NCI-H526 (cell line): ENCODE measurements around the gene ADI1.
A peak's percentile ranks its signal among the peaks of the same experiment; 100 is the strongest.

Experiments used
- DNase-seq, 2 experiments: peaks; one replicate each; lab custom pipeline; 2025; lab: John Stamatoyannopoulos, UW

The ADI1 gene, protein sequence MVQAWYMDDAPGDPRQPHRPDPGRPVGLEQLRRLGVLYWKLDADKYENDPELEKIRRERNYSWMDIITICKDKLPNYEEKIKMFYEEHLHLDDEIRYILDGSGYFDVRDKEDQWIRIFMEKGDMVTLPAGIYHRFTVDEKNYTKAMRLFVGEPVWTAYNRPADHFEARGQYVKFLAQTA

DNA sequence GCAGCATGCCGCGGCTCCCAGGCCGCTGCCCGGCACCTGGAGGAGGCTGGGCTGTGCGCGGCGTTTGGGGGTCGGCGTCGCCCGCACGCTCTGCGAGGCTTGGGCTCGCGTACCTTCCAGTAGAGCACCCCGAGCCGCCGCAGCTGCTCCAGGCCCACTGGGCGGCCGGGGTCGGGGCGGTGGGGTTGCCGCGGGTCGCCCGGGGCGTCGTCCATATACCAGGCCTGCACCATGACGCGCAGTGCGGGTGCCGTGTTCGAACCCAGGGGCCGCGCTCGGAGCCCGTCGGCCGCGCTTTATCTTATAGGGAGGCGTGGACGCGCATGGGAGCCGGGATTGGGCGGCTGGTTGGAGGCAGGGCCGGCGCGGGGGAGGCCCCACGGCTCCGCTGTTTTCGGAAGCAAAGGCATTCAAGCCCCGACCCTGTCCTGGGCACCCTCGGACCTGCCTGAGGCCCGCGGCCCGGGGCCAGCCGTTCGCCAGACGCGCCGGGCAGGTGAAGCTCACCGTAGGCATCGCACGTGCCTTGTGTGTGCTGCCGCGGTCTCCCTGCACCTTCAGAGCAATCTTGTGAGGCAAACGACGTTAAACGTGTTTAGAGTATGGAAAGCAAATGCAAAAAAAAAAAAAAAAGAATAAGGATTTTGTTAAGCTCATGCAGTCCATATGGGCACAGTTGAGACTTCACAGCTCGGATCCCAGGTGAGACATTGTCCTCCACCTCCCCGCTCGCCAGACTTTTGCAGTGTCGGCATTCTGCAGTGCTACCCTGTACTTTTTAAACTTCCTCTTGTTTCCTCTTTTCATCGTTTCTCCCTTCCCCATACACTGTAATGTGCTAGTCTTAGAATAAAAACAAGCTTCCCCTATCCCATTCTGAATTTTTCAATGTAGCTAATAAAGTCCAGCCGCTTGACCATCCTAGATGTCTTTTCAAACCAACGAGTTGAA, at the start of gene ADI1:
ADI1 (minus strand) TSS at position 277 of the 951 bp plus-strand sequence; CDS start at position 233, 44 bp downstream.
- DNase-seq, result peak; percentile 54 to 84

DNA sequence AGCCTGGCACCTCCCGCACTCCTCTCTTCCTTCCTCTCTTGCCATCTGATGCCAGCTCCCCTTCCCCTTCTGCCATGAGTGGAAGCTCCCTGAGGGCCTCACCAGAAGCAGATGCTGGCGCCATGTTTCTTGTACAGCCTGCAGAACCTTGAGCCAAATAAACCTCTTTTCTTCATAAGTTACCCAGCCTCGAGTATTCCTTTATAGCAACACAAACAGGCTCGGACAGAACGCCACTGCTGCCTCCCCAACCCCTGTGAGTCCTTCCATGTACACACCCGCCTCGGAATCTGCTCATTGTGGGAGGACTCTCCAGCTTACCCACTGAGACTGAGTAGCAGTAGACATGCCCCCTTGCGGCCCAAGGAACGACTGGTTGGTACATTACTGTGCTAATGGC, 47.5 kb upstream of the ADI1 start:
- DNase-seq, result no peak

DNA sequence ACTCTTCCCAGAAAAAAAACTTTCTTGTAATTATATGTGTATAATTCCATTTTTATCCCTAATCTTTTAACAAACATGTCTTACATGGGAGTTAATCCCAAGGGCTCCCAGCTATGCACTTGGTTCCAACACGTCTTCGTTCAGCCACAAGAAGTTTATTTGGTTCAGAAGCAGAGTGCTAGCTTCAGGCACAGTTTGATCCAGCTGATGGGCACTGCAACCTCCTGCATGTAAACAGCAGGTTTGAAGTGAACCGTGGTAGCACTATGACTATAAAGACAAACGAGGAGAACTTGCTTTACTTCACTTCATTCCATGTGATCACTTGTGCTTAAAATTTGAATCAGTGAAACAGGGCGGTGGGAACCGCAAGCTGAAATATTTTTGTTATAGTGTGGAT, 45.8 kb upstream of the ADI1 start:
- no peak for DNase-seq

DNA sequence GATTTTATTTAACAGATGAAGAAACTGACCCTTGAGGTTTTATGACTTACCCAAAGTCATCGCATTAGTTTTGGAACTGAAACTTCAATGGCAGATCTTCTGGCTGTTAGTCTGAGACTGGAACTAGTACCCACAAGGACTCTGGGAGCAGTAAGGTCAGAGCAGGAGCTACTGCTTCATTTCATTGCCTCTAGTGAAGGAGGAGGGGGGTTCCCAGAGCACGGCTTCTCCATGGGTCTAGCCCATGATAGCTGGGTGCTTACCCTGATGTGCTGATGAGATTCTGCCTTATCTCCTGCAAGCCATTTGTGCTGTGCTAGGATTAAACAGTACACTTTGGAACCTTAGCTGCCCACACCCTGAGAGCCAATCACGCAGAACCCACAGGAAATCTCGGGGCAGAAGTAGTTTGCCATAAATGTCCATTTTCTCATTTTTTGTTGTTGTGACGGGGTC, 44.2 kb upstream of the ADI1 start:
- no peak for DNase-seq

DNA sequence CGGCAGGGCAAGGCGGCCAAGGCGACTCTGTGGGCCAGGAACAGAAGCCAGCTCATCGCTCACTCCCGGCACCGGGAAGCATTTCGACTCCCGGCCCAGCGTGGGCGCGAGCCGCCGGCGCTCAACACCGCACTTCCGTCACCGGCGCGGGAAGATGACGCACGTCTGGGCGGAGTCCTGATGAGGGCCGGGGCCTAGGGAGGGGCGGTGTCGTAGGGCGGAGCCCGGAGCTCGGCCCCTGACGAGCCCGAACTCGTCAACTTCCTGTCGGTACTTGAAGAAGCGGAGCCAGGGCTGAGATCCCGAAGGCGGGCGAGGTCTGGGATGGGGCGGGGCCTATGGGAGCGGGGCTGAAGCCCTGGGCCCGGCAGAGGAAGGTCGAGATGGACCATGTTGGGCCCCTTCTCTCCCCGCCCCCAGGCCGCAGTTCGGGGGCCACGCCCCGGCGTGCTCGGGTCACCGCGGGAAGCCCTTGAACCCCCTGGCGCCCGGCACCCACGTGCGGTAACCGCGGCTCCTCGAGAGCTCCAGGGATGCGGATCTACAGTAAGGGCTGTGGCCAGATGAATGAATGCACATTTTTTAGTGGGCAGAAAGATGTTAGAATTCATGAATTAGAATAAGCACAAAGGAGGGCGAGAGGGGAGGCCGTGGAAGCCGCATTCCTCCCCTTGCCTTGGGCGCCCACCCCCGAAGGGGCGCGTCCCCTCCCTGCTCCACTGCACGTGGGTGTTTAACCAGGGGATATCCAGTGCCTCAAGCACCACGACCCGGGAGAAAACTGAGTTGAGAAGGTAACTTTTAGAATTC, 39.1 kb upstream of the ADI1 start, which contains the start of gene RNASEH1:
RNASEH1 (minus strand) TSS at position 129 of the 810 bp plus-strand sequence; CDS start at position 56, 73 bp downstream.
- peak; percentile 89 to 98 for DNase-seq

DNA sequence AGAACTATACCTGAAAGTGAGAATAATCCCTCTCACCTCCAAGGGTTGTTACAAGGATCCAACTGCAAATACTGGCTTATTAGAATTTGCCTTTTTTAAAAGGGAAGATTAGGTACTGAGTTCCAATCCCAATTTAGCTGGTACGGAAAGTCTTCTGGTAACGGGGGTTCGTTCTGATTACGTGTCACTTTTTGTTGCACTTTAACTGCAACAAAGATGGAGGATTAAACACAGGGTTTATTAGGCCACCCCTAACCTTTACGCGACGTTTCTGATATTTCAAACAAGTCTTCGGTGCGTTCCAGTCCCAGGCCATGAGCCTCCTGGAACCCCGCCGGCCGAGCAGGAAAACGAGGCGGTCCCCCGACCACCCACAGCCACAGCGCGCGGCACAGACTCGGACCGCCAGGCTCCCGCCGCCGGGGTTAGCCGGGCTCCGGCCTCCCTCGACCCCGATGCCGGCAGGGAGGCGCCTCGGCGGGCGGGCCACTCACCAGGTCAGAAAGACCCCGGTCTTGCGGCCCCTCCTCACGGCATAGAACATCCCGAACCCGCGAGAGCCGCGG, 38.4 kb upstream of the ADI1 start:
- peak in 1 of 2 experiments; percentile 38 for DNase-seq

DNA sequence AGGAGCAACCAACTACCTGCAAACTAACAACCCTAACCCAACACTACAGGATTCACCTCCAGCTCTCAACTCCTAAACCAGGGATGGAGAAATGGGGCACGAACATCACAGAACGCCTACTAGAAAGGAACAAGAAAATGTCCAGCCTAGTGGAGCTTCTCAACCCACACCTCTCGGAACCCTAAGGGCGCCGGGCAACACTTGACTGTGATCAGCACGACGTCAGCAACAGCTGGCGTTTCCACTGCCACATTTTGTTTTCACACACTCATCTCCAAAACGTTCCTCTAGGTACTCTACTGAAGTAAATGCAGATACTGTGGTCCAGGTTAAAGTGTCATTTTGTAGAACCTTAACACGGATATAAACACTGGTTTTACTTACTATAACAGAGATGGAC, 34.6 kb upstream of the ADI1 start:
- DNase-seq, result no peak

DNA sequence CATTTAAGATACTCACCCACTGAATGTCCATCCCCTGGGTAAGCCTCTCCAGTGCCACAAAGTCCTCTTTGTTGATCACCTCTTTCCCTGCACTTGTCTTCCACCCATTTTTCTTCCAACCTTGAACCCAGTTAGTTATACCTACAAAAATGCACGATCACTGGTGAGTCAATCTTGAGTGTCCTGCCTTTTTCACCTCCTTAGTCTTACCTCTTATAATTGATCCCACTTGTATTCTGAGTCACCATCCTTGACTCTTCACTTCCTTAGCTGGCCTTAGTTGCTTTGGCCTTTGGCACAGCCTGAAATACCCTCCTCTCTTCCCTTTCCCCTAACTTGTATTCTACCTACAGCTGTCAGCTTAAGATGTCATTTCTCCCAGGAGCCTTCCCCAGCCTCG, 28.6 kb upstream of the ADI1 start:
- DNase-seq, result no peak

DNA sequence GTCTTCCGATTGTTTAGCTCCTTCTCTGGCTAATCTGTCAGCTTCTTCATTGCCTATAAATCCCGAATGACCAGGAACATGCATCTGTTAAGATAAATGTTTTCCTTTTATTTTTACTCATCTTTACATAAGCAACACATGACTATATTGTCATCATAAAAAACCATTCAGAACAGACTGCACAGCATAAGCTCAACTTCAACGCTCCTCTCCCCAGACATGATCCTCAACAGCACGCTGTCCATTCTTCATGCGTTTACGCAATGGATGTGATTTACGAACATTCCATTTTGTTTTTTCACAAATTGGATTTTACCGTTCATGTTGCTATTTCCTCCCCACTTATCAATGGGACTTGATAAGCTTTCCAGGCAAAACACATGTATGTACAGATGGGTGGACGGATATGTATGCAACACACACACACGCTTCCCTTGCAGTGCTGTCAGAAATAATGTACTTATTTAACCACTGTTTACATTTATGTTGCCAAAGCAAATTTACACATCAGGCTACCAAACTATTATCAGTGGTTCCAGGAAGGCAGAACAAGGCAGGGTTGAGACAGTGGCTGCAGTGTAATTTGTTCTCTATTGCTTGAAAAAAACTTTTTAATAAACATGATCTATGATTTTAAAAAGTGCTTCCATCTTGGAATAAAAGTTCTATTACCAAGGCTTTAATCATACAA, 26.6 kb upstream of the ADI1 start:
- no peak for DNase-seq

DNA sequence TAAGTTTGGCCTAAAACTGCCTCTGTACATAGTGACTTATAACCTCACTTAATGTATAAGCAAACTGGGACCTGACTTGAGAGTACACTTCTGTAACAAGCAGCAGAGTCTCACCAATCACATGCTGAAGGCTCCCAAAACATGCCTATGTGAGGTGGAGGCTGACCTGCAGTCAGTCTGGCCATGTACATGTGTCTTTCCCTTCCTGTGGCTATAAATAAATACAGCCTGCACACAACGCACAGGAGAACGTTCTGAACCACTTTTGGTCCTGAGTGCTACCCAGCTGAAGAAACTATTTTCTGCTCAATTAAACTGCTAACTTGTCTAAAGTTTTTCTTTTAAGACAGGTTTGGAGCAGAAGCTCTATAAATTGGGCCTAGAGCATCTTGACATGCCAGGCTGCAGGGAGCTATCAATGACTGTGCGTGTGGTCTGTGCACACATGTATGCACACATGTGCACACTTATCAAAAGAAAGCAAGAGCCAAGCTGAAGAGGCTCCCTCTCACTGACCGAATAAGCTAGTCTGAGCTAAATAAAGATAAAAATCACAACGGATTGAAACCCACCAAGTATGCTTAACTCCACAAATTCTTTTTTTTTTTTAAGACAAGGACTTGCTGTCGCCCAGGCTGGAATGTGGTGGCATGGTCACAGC, 23.8 kb upstream of the ADI1 start:
- DNase-seq, result no peak

DNA sequence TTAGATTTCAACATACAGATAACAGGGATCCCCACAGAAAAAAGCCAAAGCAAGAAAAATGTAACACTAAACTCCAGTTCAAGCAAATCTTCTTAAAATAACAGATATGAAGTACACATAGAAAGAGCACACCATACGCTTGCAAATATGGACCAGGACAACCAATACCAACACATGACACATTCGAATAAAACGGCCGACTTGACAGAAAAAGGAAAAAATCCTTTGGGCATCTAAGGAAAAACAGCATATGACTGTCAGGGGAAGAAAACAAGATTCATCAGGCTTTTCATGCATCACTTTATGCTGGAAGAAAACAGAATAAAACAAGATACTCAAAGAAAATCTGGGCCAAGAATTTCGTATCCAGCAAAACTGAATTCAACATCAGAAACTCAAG, 22.8 kb upstream of the ADI1 start:
- no peak for DNase-seq

DNA sequence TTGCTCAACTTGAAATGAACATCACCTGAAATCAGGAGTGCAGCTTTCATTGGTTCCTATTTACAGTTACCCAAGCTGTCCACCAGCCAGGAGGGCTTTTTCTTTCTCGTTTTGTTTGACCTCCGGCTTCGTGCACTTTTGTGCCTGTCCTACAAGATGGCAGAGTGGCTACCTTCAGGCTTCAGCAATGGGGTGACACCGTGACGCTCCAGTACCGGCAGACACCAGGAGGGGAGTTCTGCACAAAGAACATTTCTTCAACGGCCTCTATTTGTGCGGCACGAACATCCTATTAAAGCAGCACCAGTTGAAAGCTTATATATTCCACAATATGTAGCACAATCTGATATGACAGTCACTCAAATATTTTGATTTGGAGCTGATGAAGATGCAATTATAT, 20.5 kb upstream of the ADI1 start:
- DNase-seq, result no peak

DNA sequence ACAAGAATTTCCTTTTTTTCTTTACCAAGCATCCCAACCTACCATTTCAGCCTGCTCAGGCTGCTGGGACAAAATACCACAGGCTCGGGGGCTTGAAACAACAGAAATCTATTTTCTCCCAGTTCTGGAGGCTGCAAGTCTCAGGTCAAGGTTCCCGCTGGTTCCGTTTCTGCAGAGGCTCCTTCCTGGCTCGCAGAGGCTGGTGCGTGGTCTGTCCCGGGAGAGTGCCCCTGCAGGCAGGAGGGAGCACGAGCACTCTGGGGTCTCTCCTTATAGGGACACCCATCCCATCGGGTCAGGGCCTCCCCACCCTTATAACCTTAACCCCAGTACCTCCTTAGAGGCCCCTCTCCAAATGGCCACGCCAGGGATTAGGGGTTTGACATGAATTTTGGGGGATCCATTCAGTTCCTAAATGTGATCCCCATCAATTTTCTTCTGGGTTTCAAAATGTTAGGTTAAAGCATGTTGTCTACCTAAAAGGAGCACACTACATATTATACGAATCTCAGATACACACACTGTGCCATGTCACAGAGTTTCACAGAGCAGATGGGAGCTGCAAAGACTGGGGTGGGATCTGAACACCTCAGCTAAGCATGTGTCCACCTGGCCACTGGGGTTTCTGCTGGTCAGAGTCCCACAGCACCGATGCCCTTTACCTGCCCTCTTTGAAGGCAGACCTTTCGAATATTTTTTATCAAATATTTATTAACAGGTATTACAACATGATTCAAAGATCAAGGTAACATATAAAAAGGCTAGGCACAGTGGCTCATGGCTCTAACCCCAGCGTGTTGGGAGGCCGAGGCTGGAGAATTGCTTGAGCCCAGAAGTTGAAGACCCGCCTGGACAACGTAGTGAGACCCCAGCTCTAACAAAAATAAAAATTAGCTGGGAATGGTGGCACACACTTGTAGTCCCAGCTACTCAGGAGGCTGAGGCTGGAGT, 17.6 kb upstream of the ADI1 start:
- DNase-seq, result no peak

DNA sequence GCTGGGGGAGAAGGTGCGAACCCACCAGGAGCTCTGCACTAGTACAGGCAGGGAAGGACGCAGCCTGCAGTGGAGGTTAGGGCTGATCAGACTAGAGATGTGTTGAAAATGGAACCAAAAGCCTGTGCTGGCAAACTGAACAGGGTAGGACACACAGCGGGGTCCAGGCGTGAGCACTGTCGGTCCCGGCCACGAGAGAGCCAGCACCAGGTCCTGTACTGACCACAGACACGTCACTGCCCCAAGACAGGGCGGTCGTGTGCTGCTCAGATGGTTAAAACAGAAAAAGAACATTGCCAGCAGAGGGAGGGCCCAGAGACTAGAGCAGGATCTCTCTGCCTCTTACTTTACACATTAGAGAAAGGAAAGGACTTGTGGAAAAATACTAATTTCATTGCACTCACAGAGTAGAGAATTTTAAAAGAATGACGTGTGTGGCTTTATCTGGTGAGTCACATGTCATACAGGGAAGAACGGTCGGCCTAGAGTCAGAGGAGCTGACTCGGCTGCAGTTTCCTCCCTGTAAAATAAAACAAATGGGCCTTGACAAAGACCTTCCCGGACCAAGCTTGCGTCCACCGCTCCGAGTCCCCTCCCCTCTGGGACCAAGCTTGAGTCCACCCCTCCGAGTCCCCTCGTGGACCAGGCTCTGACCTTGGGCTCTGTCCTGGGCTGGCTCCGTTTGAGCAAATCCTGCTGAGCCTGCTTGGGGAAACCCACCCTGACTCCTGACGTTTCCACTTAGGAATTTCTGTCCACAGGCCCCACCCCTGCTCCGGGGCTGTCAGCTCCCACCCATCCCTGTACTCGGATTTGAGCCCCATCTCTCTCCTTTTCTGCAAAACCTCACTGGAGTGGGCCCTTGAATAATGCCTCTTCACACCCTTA, 16.7 kb upstream of the ADI1 start:
- no peak for DNase-seq

DNA sequence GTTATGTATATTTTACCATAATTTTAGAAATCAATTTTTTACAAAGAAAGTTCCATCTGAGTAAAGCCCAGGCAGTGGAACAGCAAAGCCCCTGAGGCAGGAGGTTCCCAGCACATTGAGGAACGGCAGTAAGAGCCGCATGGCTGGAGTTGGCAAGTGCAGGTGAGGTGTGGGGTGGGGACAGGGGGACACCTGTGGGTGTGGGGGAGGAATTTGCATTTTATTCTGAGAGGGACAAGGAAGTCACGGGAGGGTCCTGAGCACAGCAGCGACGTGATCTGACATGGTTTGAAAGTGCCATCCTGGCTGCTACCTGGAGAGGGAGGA, 16.1 kb upstream of the ADI1 start:
- DNase-seq, result no peak

DNA sequence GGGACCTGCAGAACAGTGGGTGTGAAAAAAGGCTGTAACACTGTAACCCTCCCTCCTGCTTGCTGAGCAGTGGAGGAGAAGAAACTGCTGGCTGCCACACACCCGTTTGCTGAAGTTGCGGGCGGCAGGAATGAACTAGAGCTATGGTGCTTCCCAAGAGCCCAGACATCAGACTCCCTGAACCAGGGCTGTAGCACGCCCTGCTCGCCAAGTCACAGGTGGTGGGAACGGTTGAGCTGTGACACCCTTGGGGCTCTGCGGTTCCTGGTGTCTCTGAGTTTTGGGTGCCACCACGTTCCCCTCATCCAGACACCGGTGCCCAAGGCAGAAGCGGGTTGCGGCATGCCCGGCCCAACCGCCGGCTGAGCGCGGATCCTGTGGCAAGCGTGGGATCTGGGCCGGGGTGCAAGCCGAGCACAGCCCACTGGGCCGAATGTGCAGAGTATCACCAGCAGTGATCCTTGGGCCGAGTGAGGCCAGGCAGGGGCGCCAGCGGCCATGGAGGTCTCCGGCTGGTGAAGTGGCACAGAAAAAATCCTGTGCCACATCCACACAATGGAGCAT, 15.0 kb upstream of the ADI1 start:
- no peak for DNase-seq

DNA sequence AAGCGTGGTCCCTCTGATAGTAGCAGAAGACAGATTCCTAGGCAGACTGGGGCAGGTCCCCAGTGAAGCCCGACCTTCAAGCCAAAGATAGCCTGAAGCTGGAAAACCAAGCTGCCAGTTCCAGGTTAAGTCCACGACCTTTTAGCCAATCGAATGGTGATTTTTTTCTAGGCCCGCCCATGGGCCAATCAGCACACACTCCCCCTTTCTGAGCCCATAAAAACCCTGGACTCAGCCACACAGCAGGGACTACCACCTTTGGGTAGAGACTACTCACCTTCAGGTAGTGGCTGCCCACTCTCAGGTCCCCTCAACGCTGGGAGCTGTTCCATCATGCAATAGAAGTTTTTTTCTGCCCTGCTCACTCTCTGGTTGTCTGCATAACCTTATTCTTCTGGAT, 14.5 kb upstream of the ADI1 start:
- no peak for DNase-seq

DNA sequence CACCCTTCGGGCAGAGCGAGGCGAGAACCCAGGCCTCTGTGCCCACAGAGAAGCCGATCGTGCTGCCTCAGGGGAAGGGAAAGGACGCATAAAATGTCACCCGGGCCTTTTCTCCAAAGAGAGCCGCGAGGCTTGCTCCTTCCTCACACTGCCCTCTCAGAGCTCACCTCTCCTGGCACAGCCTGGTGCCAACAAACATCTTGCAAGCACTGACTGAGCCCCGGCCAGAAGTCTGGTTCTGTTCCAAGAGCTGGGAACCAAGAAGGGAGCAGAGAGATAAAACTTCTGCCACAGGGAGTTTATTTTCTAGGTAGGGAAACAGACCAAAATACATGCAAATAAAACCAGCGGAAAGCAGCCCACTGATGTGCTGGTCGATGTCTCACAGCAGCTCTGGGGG, 13.6 kb upstream of the ADI1 start:
- no peak for DNase-seq
